K562 (cell line): ENCODE measurements around the gene CBX8. TPM values are rescaled to one million over a fixed set of nuclear protein-coding genes. Genes with fewer than 3 reads are reported as not detected.

Experiments
- ARNT ChIP-seq, 2 experiments: fragments of 450-650 bp; IDR thresholded peaks; 2 replicates each; pipeline ENCODE4 v1.6.1; 2016; ENCODE audit warnings: mild to moderate bottlenecking in 1 of 2
- BCL6 ChIP-seq: fragments of 250-450 bp; sonication (Bioruptor Pico); IDR thresholded peaks from 2 replicates; pipeline ENCODE4 v1.4.0; 2020
- CEBPG ChIP-seq, 3 experiments: fragments of 200-800 bp in 1 of 3; sonication (Bioruptor generic) in 1 of 3; sonication (generic) in 1 of 3; formaldehyde crosslinking in 1 of 3; IDR thresholded peaks in 2 of 3; conservative IDR thresholded peaks in 1 of 3; 2 replicates each; pipeline versions ENCODE4 v1.6.1 to v1.8.0; 2016 to 2022; ENCODE audit warnings: missing compliant biosample characterization in 2 of 3, missing genetic modification characterization in 2 of 3, mild to moderate bottlenecking in 1 of 3, missing genetic modification reagents in 1 of 3
- DIDO1 ChIP-seq: fragments of 450-650 bp; IDR thresholded peaks from 2 replicates; pipeline ENCODE4 v1.6.1; 2016; ENCODE audit warnings: low read depth, missing biosample characterization, missing genetic modification characterization
- ETS2 ChIP-seq: IDR thresholded peaks from 2 replicates; pipeline ENCODE4 v1.6.1; 2016; ENCODE audit warnings: borderline replicate concordance, missing genetic modification characterization, mild to moderate bottlenecking, moderate library complexity, missing compliant biosample characterization; ENCODE audit not compliant: poor library complexity, severe bottlenecking
- NRF1 ChIP-seq, 2 experiments: fragments of 450-650 bp; IDR thresholded peaks in 1 of 2; conservative IDR thresholded peaks in 1 of 2; 2 replicates each; pipeline ENCODE4 v1.6.1; 2014; ENCODE audit warnings: mild to moderate bottlenecking in 2 of 2
- SMAD4 ChIP-seq: fragments of 250-450 bp; sonication (Bioruptor Pico); conservative IDR thresholded peaks from 2 replicates; pipeline ENCODE4 v1.8.0; 2021; ENCODE audit warnings: inconsistent platforms, mild to moderate bottlenecking, moderate library complexity
- TEAD2 ChIP-seq: fragments of 450-650 bp; IDR thresholded peaks from 2 replicates; pipeline ENCODE4 v1.6.1; 2016; ENCODE audit warnings: missing genetic modification characterization, control low read depth, missing compliant biosample characterization
- U2AF1 ChIP-seq: fragments of 200-400 bp; formaldehyde crosslinking; optimal IDR thresholded peaks from 2 replicates; pipeline ENCODE3; 2017; ENCODE audit warnings: mild to moderate bottlenecking, low read depth, low read length, moderate library complexity
- ZBED1 ChIP-seq: IDR thresholded peaks from 2 replicates; pipeline ENCODE4 v1.6.1; 2014
- ZFP1 ChIP-seq: fragments of 450-650 bp; formaldehyde crosslinking; IDR thresholded peaks from 2 replicates; pipeline ENCODE4 v1.4.0; 2020; ENCODE audit warnings: mild to moderate bottlenecking, mixed read lengths
- ZNF143 ChIP-seq: sonication (generic); formaldehyde crosslinking; IDR thresholded peaks from 2 replicates; pipeline ENCODE4 v1.9.0; 2022; ENCODE audit warnings: mild to moderate bottlenecking, missing genetic modification reagents
- ZNF707 ChIP-seq: fragments of 250-450 bp; sonication (Bioruptor Pico); conservative IDR thresholded peaks from 2 replicates; pipeline ENCODE4 v1.8.0; 2022; ENCODE audit warnings: inconsistent platforms, mild to moderate bottlenecking, moderate library complexity
- ZNF778 ChIP-seq: fragments of 450-650 bp; formaldehyde crosslinking; IDR thresholded peaks from 2 replicates; pipeline ENCODE4 v1.4.0; 2020; ENCODE audit warnings: mild to moderate bottlenecking, moderate library complexity
- polyA plus RNA-seq, 8 experiments: library from polyadenylated mRNA; depleted of rRNA in 4 of 8; stranded (reverse) in 5 of 8; unstranded in 3 of 8; fragments of >200 nt; fragmentation: Nextera tagmentation in 2 of 8; fragmentation: Illumina TruSeq in 1 of 8; extraction: Ambion mirVana in 2 of 8; extraction: Trizol in 1 of 8; gene quantifications; 2 replicates each; pipeline versions ENCODE4 v1.2.1 to v1.2.3, GENCODE V29; 2011 to 2014; ENCODE audit warnings: inconsistent platforms in 1 of 8, missing spikeins in 1 of 8
- total RNA-seq, 7 experiments: library from RNA; depleted of rRNA in 6 of 7; stranded (reverse); fragments of >200 nt in 6 of 7; fragmentation: Illumina TruSeq in 2 of 7; extraction: Trizol in 2 of 7; gene quantifications; 2 replicates each; pipeline versions ENCODE4 v1.2.1 to v1.2.3, GENCODE V29; 2011 to 2021; ENCODE audit warnings: low replicate concordance in 1 of 7
- TF ChIP-seq, protein P1 (sequence below): sonication (generic); formaldehyde crosslinking; IDR thresholded peaks from 2 replicates; pipeline ENCODE4 v1.8.0; 2022; ENCODE audit warnings: missing genetic modification reagents, mild to moderate bottlenecking, borderline replicate concordance
- TF ChIP-seq, protein P2 (sequence below): fragments of 200-800 bp; sonication (Bioruptor generic); IDR thresholded peaks from 2 replicates; pipeline ENCODE4 v1.6.1; 2017; ENCODE audit warnings: missing genetic modification characterization, missing compliant biosample characterization
- TF ChIP-seq, protein P3 (sequence below): fragments of 450-650 bp; IDR thresholded peaks from 2 replicates; pipeline ENCODE4 v1.6.1; 2016; ENCODE audit warnings: mild to moderate bottlenecking
- TF ChIP-seq, protein P4 (sequence below): fragments of 250-450 bp; sonication (Bioruptor Pico); IDR thresholded peaks from 2 replicates; pipeline ENCODE4 v1.5.0; 2020; ENCODE audit warnings: mild to moderate bottlenecking

Gene CBX8
- total and polyA plus RNA-seq, 9 of the 15 experiments (the other 6 are each of a cell fraction or from before 2014, with no cell fraction given): 0.08 to 11.9 (median 2.6) TPM

DNA sequence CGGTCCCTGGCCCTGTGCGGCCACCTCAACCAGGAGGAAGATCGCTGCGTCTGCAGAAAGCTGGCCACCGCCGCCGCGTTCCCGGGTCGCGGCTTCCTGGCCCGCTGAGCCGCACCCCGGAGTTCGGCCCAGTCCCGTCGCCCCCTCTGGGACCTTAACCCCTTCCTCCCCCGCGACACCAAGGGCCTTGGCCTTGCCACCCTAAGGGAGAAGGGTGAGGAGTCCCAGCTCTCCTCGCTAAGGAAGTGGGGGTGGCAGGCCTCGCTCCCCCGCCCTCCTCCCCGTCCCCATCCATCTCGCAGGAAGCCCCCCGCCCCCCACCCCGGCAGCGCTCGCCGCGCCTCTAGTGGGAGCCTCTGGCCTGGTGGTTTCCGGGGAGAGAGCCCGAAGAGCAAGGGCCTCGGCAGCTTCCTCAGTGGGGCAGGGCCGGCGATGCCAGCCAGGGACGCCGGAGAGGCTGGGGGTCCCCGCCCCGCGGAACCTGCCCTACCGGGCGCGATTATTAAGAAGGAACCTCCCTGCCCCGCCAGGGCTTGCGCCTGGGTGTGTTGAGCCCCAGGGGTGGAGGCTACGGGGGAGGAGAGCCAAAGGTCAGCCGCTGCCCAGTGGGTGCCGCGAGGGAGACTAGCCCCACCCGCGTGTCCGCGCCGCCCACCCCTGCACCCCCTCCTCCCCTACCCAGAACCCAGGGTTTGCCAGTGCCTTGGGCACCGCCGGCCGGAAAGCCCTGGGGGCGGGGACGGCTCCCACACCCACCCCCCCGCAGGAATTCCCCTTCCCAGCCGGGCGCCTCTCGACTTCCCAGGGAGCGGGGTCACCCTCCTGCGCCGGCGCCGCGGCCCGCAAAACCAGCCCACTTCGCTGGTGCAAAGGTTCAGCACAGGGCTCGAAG is 35.6 kb upstream of the CBX8 start (continued):
- TF ChIP-seq ARNT (IDR thresholded peaks at IDR 0.05): no peak
- TF ChIP-seq, protein P1, sequence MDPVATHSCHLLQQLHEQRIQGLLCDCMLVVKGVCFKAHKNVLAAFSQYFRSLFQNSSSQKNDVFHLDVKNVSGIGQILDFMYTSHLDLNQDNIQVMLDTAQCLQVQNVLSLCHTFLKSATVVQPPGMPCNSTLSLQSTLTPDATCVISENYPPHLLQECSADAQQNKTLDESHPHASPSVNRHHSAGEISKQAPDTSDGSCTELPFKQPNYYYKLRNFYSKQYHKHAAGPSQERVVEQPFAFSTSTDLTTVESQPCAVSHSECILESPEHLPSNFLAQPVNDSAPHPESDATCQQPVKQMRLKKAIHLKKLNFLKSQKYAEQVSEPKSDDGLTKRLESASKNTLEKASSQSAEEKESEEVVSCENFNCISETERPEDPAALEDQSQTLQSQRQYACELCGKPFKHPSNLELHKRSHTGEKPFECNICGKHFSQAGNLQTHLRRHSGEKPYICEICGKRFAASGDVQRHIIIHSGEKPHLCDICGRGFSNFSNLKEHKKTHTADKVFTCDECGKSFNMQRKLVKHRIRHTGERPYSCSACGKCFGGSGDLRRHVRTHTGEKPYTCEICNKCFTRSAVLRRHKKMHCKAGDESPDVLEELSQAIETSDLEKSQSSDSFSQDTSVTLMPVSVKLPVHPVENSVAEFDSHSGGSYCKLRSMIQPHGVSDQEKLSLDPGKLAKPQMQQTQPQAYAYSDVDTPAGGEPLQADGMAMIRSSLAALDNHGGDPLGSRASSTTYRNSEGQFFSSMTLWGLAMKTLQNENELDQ (CRISPR knock-in tag): no peak
- TF ChIP-seq SMAD4: no peak; the same call in 1 of the 2 replicates
- TF ChIP-seq ZNF778 (CRISPR knock-in tag): no peak
- TF ChIP-seq ZBED1: peak; percentile 42; the same call in 1 of the 2 replicates
- TF ChIP-seq TEAD2 (tag): peak; percentile 76; the same call in 1 of the 2 replicates
- TF ChIP-seq DIDO1: no peak
- TF ChIP-seq CEBPG (CRISPR knock-in tag; IDR thresholded peaks at IDR 0.05): no peak
- no peak for TF ChIP-seq CEBPG (tag; conservative IDR thresholded peaks at IDR 0.05 in 1 of 2, IDR thresholded peaks at IDR 0.05 in 1 of 2)
- TF ChIP-seq, protein P2, sequence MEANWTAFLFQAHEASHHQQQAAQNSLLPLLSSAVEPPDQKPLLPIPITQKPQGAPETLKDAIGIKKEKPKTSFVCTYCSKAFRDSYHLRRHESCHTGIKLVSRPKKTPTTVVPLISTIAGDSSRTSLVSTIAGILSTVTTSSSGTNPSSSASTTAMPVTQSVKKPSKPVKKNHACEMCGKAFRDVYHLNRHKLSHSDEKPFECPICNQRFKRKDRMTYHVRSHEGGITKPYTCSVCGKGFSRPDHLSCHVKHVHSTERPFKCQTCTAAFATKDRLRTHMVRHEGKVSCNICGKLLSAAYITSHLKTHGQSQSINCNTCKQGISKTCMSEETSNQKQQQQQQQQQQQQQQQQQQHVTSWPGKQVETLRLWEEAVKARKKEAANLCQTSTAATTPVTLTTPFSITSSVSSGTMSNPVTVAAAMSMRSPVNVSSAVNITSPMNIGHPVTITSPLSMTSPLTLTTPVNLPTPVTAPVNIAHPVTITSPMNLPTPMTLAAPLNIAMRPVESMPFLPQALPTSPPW: peak; percentile 84
- TF ChIP-seq U2AF1: peak; percentile 18
- peak; percentile 84 to 87 for TF ChIP-seq NRF1 (conservative IDR thresholded peaks at IDR 0.05 in 1 of 2, IDR thresholded peaks at IDR 0.05 in 1 of 2)
- TF ChIP-seq, protein P3, sequence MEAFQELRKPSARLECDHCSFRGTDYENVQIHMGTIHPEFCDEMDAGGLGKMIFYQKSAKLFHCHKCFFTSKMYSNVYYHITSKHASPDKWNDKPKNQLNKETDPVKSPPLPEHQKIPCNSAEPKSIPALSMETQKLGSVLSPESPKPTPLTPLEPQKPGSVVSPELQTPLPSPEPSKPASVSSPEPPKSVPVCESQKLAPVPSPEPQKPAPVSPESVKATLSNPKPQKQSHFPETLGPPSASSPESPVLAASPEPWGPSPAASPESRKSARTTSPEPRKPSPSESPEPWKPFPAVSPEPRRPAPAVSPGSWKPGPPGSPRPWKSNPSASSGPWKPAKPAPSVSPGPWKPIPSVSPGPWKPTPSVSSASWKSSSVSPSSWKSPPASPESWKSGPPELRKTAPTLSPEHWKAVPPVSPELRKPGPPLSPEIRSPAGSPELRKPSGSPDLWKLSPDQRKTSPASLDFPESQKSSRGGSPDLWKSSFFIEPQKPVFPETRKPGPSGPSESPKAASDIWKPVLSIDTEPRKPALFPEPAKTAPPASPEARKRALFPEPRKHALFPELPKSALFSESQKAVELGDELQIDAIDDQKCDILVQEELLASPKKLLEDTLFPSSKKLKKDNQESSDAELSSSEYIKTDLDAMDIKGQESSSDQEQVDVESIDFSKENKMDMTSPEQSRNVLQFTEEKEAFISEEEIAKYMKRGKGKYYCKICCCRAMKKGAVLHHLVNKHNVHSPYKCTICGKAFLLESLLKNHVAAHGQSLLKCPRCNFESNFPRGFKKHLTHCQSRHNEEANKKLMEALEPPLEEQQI: no peak
- TF ChIP-seq ZFP1 (CRISPR knock-in tag): no peak
- no peak for TF ChIP-seq ETS2
- TF ChIP-seq, protein P4, sequence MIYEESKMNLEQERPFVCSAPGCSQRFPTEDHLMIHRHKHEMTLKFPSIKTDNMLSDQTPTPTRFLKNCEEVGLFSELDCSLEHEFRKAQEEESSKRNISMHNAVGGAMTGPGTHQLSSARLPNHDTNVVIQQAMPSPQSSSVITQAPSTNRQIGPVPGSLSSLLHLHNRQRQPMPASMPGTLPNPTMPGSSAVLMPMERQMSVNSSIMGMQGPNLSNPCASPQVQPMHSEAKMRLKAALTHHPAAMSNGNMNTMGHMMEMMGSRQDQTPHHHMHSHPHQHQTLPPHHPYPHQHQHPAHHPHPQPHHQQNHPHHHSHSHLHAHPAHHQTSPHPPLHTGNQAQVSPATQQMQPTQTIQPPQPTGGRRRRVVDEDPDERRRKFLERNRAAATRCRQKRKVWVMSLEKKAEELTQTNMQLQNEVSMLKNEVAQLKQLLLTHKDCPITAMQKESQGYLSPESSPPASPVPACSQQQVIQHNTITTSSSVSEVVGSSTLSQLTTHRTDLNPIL (CRISPR knock-in tag): no peak
- TF ChIP-seq ZNF707 (CRISPR knock-in tag): no peak
- no peak for TF ChIP-seq BCL6 (CRISPR knock-in tag)
- TF ChIP-seq ZNF143: no peak
